Sigmoid colon (tissue), 7 donors: Measurements from ENCODE around the gene TMEM182. TPM values are rescaled to one million over a fixed set of nuclear protein-coding genes. Genes with fewer than 3 reads are reported as not detected.
A peak's percentile ranks its signal among the peaks of the same experiment; 100 is the strongest.

Experiments used
- DNase-seq: peaks from one replicate; pipeline ENCODE4 v3.0.0-alpha.2; 2019
- H3K27ac ChIP-seq, 4 donors: fragments of 200-600 bp; sonication (generic); one replicate each; pipeline ENCODE4 v1.5.1; 2016 to 2019; ENCODE audit warnings: mild to moderate bottlenecking in 1 of 4
- H3K27me3 ChIP-seq, 3 donors: fragments of 200-600 bp; sonication (generic); one replicate each; pipeline ENCODE4 v1.5.1; 2019; ENCODE audit warnings: mild to moderate bottlenecking in 1 of 3
- H3K36me3 ChIP-seq, 4 donors: fragments of 200-600 bp; sonication (generic); one replicate each; pipeline ENCODE4 v1.5.1; 2016 to 2019
- H3K4me1 ChIP-seq, 4 donors: fragments of 200-600 bp; sonication (generic); one replicate each; pipeline ENCODE4 v1.5.1; 2017 to 2019
- H3K4me3 ChIP-seq, 4 donors: fragments of 200-600 bp; sonication (generic); one replicate each; pipeline ENCODE4 v1.5.1; 2017 to 2019; ENCODE audit warnings: mild to moderate bottlenecking in 2 of 4, moderate library complexity in 1 of 4
- H3K9me3 ChIP-seq, 4 donors: fragments of 200-600 bp in 3 of 4; sonication (generic) in 3 of 4; one replicate each; pipeline versions ENCODE4 v1.5.1 to v1.6.1; 2013 to 2019
- EP300 ChIP-seq, 4 donors: sonication (generic); formaldehyde crosslinking; IDR thresholded peaks; one replicate each; pipeline ENCODE4 v1.6.1; 2017; ENCODE audit warnings: antibody characterized with exemption in 4 of 4
- POLR2A ChIP-seq, 2 donors: fragments of 450-650 bp; IDR thresholded peaks; one replicate each; pipeline ENCODE4 v1.6.1; 2016; ENCODE audit warnings: antibody characterized with exemption in 2 of 2, mild to moderate bottlenecking in 2 of 2, moderate library complexity in 2 of 2
- POLR2AphosphoS5 ChIP-seq, 4 donors: sonication (generic); formaldehyde crosslinking; IDR thresholded peaks; one replicate each; pipeline ENCODE4 v1.6.1; 2017; ENCODE audit warnings: antibody characterized with exemption in 4 of 4
- WGBS, 2 donors: extraction: QIAGEN DNeasy Blood & Tissue Kit; methylation state at CpG; one replicate each; pipeline ENCODE4 v1.1.7; 2013; 5-methylcytosine and 5-hydroxymethylcytosine counted together
- intact Hi-C: fragments of 100-400 bp; cut with DNase I; formaldehyde crosslinking; loops from one replicate; pipeline ENCODE4 v1.15.1; 2023
- polyA plus RNA-seq, 3 donors: library from polyadenylated mRNA; stranded (reverse); fragments of 200-250 nt; gene quantifications; one replicate each; pipeline ENCODE4 v1.2.3, GENCODE V29; 2013
- total RNA-seq, 4 donors: library from RNA; depleted of rRNA; stranded (reverse); fragments of >200 nt; gene quantifications; one replicate each; pipeline ENCODE4 v1.1.0, GENCODE V29; 2016
- TF ChIP-seq, protein P1 (sequence below), 4 experiments: fragments of 450-650 bp in 3 of 4; fragments of 200-600 bp in 1 of 4; IDR thresholded peaks; one replicate each; pipeline ENCODE4 v1.5.1; 2016 to 2019; ENCODE audit warnings: antibody characterized with exemption in 4 of 4, mild to moderate bottlenecking in 3 of 4, moderate library complexity in 2 of 4
- donor health status: healthy with polysubstance abuse.
- donor health status: Bipolar disorder and iron deficiency.
- donor health status: healthy.

The TMEM182 gene
- total and polyA plus RNA-seq, 7 donors, result 0.36 to 2.5 (median 1.7) TPM; not detected in 1

DNA sequence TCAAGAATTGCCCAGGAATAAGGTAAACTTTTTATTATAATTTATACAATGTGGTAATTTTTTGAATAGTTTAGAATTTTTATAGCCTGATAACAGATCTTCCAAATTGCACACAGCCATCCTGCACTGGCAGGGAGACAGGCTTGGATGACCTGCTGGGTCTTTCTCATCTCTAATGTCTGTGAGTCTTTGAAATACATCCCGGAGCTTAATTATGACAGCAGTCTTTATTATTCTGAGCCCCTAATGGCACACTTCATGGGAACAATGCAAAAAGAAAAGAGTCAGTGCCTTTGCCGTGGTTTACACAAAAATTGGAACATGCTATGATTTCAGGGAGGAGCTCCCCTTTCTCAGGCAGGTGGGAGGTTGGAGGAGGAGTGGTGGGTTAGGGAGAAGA lies 71.0 kb downstream of the TMEM182 start:
- no peak overlapping the region for H3K27ac ChIP-seq
- 86 to 90% methylated on average over 2 of the region's 2 CpGs for WGBS, 2 donors
- intact Hi-C loops, result no loop called here
- H3K9me3 ChIP-seq, result no peaks in the 10 kb centered on the region
- no peaks in the 10 kb centered on the region for H3K27me3 ChIP-seq
- no peaks in the 10 kb centered on the region for H3K4me1 ChIP-seq
- no peak overlapping the region for H3K4me3 ChIP-seq
- H3K36me3 ChIP-seq, result no peaks in the 10 kb centered on the region
- TF ChIP-seq, protein P1, sequence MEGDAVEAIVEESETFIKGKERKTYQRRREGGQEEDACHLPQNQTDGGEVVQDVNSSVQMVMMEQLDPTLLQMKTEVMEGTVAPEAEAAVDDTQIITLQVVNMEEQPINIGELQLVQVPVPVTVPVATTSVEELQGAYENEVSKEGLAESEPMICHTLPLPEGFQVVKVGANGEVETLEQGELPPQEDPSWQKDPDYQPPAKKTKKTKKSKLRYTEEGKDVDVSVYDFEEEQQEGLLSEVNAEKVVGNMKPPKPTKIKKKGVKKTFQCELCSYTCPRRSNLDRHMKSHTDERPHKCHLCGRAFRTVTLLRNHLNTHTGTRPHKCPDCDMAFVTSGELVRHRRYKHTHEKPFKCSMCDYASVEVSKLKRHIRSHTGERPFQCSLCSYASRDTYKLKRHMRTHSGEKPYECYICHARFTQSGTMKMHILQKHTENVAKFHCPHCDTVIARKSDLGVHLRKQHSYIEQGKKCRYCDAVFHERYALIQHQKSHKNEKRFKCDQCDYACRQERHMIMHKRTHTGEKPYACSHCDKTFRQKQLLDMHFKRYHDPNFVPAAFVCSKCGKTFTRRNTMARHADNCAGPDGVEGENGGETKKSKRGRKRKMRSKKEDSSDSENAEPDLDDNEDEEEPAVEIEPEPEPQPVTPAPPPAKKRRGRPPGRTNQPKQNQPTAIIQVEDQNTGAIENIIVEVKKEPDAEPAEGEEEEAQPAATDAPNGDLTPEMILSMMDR (IDR thresholded peaks at IDR 0.05), result no peak
- no peak for TF ChIP-seq POLR2AphosphoS5 (IDR thresholded peaks at IDR 0.05)
- TF ChIP-seq POLR2A (IDR thresholded peaks at IDR 0.05), result no peak
- no peak for TF ChIP-seq EP300 (IDR thresholded peaks at IDR 0.05)
- no peak for DNase-seq

DNA sequence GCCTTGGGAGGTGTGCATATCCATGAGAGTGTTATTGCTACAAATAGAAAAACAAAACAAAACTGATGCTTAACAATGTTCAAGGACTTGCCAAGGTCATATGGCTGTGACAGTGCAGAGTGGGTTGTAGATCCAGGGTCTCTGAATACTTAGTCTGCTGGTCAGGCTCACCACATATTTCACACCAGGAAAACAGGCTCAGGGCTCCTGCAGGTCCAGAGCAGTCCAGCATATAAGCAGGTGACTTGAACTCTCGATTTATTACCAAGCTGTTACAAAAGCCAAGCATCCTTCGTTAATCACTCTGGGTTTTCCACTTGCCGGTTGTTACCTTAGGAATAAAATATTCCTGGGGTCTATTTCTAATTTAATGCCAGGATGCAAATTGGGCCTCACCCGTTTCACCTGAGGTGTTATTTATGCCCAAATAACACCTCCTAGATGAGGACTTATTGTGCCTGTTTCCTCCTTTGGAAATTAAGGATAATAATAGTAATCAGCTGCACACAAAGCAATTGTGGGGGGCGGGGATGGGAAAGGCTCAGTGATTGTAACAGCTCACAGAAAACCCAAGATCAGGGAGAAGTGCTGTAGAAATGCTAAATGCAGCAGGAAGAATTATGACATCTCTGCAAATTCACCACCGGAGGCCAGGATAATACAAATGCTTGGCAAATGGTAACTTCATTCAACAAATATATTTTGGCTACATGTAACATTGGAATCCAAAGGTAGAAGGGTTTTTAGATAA lies 72.9 kb downstream of the TMEM182 start:
- no peak overlapping the region for H3K27ac ChIP-seq
- no peaks in the 10 kb centered on the region for H3K27me3 ChIP-seq
- WGBS, 2 donors, result 92 to 94% methylated on average over 6 of the region's 6 CpGs
- no peaks in the 10 kb centered on the region for H3K36me3 ChIP-seq
- TF ChIP-seq, protein P1 (IDR thresholded peaks at IDR 0.05), result no peak
- no peak for DNase-seq
- peaks cover 0 to 1% (median 0%) of the 10 kb centered on the region in 4 donors for H3K4me1 ChIP-seq
- no peak overlapping the region for H3K4me3 ChIP-seq
- intact Hi-C loops, result no loop called here
- H3K9me3 ChIP-seq, result no peaks in the 10 kb centered on the region

DNA sequence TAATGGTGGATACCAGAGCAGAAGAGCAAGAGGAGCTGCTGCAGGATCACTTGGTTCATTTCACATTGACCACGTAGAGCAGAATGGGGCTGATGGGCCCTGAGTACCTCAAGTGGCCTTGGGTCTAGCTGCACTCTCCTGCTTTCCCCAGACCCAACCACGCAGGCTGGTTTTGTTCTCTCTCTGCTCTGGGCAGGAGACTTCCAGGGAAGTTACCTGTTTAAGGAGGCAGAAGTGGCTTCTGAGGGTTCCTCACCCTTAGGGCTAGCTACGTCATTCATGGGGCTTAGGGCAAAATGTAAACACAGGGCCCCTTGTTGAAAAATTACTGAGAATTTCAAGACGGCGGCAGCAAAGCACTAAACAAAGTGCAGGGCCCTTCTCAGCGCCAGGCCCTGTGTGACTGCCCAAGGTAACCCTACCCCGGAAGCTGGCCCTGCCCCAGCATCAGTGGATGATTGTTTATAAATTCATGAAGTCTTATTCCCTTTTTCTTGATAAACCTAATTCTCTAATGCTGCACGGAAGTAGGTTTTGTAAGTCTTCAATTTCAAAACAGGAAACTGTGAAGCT lies 75.9 kb downstream of the TMEM182 start:
- WGBS, 2 donors, result 89% methylated on average over 8 of the region's 8 CpGs
- intact Hi-C loops, result no loop called here
- no peaks in the 10 kb centered on the region for H3K27me3 ChIP-seq
- no peaks in the 10 kb centered on the region for H3K9me3 ChIP-seq
- no peak for DNase-seq
- peaks cover 0 to 3% (median 0%) of the 10 kb centered on the region in 4 donors for H3K4me1 ChIP-seq
- H3K4me3 ChIP-seq, result no peak overlapping the region
- H3K36me3 ChIP-seq, result no peaks in the 10 kb centered on the region
- TF ChIP-seq, protein P1 (IDR thresholded peaks at IDR 0.05), result no peak
- TF ChIP-seq POLR2AphosphoS5 (IDR thresholded peaks at IDR 0.05) (no peak), POLR2A (IDR thresholded peaks at IDR 0.05) (no peak), EP300 (IDR thresholded peaks at IDR 0.05) (no peak)
- no peak overlapping the region for H3K27ac ChIP-seq

DNA sequence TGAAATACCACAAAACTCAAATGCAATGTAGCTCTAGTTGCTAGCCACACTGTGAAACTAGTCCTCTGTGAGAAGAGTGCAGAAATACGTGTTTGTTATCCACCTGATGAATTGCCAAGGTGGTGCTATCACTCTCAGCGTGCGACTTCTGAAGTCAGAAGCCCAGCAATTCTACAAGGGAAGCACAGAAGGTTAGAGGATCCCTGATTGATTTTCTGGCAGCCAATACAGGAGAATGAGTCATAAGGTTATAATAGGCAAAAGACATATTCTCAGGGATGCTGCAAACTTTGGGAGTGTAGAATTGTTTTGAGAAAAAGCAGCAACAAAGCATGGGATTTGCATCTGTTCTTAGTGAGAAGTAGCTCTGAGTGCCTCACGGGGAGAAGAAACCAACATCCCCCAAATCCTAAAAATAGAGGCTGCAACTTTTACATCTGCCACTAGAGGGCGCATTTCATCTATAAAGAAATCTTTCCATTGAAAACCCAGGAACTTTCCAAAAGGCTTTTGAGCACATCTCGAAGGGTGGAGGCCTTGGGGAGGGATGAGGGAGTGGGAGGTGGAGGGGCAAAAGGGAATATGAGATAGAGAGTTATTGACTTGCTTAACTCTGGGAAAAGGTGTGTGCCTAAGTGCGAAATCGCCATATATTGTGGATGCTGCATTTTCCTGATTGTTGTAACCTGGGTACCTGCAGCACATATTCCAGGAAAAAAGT lies 78.0 kb downstream of the TMEM182 start:
- DNase-seq, result no peak
- Histone ChIP-seq H3K27ac (no peak overlapping the region), H3K4me3 (no peak overlapping the region), H3K36me3 (no peaks in the 10 kb centered on the region), H3K27me3 (no peaks in the 10 kb centered on the region), H3K9me3 (no peaks in the 10 kb centered on the region), H3K4me1 (peaks cover 0 to 3% (median 0%) of the 10 kb centered on the region in 4 donors)
- TF ChIP-seq POLR2AphosphoS5 (IDR thresholded peaks at IDR 0.05) (no peak), EP300 (IDR thresholded peaks at IDR 0.05) (no peak)
- TF ChIP-seq, protein P1 (IDR thresholded peaks at IDR 0.05), result peak; percentile 42 to 88 (median 62)
- intact Hi-C loops, result loop anchor here (2.0 to 5.0 kb wide), 3 partner anchors 33 to 322 kb away; no protein-coding TSS in a partner anchor
- WGBS, 2 donors, result 40 to 44% methylated on average over 8 of the region's 8 CpGs
